Activated T-helper 1 cell treated with anti-CD3 and anti-CD28 coated beads, Interleukin-12 subunit alpha, Interleukin-12 subunit beta, Interleukin-2, Interleukin-4 antibody, amounts not matched to agents 30 ng/mL and 10 ng/mL and 1 ng/mL, durations not matched to agents 14 hours and 24 hours and 36 hours (primary cell): ENCODE measurements around the gene PNPLA8. TPM values are rescaled to one million over a fixed set of nuclear protein-coding genes. Genes with fewer than 3 reads are reported as not detected.
A peak's percentile ranks its signal among the peaks of the same experiment; 100 is the strongest.
"Not testable (repeated sequence)": the region's sequence is repeated elsewhere in the genome, so short reads cannot be mapped to it uniquely, and the experiment has no call there.

ENCODE experiments used
- DNase-seq: peaks from one replicate; pipeline ENCODE4 v3.0.0; 2021; ENCODE audit warnings: low spot score
- H3K27ac Mint-ChIP-seq: one replicate; pipeline ENCODE4 v1.8.0; 2021; ENCODE audit warnings: mild to moderate bottlenecking, mixed read lengths
- H3K27me3 Mint-ChIP-seq: one replicate; pipeline ENCODE4 v1.8.0; 2022; ENCODE audit warnings: mild to moderate bottlenecking, moderate library complexity, mixed read lengths; ENCODE audit not compliant: insufficient read depth
- H3K36me3 Mint-ChIP-seq: one replicate; pipeline ENCODE4 v1.8.0; 2021; ENCODE audit warnings: low read depth, mixed read lengths
- H3K4me1 Mint-ChIP-seq: one replicate; pipeline ENCODE4 v1.8.0; 2021; ENCODE audit warnings: low read depth, mixed read lengths
- H3K4me3 Mint-ChIP-seq: one replicate; pipeline ENCODE4 v1.8.0; 2021; ENCODE audit warnings: mild to moderate bottlenecking, moderate library complexity, mixed read lengths
- H3K9me3 Mint-ChIP-seq: one replicate; pipeline ENCODE4 v1.8.0; 2021; ENCODE audit warnings: mixed read lengths
- intact Hi-C: fragments of 100-400 bp; cut with micrococcal nuclease; formaldehyde crosslinking; loops from one replicate; pipeline ENCODE4 v1.15.1; 2024
- total RNA-seq: library from RNA; stranded (reverse); gene quantifications from 2 replicates; pipeline ENCODE4 v1.2.3, GENCODE V29; 2022

Gene PNPLA8
- total RNA-seq, 1 donor from 2014 or later: 16.8 TPM

DNA sequence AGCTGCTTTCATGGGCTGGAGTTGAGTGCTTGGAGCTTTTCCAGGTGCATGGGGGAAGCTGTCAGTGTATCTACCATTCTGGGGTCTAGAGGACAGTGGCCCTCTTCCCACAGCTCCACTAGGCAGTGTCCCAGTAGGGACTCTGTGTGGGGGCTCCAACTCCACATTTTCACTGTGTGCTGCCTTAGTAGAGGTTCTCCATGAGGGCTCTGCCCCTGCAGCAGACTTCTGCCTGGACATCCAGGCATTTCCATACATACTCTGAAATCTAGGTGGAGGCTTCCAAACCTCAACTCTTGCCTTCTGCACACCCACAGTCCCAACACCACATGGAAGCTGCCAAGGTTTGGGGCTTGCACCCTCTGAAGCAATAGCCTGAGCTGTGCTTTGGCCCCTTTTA is 30.7 kb upstream of the PNPLA8 start:
- Mint-ChIP-seq H3K9me3 (peaks cover 23% of the 10 kb centered on the region), H3K36me3 (peaks cover 17% of the 10 kb centered on the region)
- intact Hi-C loops, DNase-seq, H3K4me1 Mint-ChIP-seq, H3K27ac Mint-ChIP-seq, H3K27me3 Mint-ChIP-seq, H3K4me3 Mint-ChIP-seq: not testable (repeated sequence)

DNA sequence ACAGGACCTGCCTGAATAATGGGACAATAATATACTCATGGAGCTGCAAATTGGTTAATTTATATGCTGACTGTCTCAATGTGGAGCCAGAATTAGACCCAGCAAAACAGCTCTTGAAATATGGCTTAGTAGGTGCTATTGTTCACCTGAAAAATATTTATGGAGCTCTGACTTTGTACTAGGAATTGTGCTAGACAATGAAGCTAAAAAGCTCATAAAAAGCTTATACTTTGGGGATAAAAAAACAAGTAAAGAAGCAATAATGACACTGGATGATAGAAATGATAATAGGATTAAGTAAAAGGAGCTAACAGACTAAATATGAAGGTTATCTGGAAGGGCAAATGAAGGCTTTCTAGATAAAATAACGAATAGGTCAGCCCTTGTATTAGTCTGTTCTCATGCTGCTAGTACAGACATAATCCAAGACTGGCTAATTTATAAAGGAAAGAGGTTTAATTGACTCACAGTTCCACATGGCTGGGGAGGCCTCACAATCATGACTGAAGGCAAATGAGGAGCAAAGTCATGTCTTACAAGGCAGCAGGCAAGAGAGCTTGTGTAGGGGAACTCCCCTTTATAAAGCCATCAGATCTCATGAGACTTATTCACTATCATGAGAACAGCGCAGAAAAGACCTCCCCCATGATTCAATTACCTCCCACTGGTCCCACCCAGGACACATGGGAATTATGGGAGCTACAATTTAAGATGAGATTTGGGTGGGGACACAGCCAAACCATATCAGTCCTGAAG is 22.4 kb upstream of the PNPLA8 start:
- DNase-seq, intact Hi-C loops, H3K27me3 Mint-ChIP-seq, H3K36me3 Mint-ChIP-seq, H3K9me3 Mint-ChIP-seq, H3K4me1 Mint-ChIP-seq, H3K4me3 Mint-ChIP-seq, H3K27ac Mint-ChIP-seq: not testable (repeated sequence)

- Mint-ChIP-seq H3K27me3 (peaks cover 11% of the 10 kb centered on the region), H3K27ac (no peak overlapping the region), H3K36me3 (no peaks in the 10 kb centered on the region), H3K4me3 (no peak overlapping the region), H3K4me1 (no peaks in the 10 kb centered on the region), H3K9me3 (no peaks in the 10 kb centered on the region)
- no peak for DNase-seq
- intact Hi-C loops: no loop called here
Measured at GRCh38 chr7:108541478-108541877, 15.5 kb upstream of the PNPLA8 start.

- H3K27ac Mint-ChIP-seq, DNase-seq, H3K4me3 Mint-ChIP-seq, H3K9me3 Mint-ChIP-seq, intact Hi-C loops, H3K4me1 Mint-ChIP-seq, H3K36me3 Mint-ChIP-seq: not testable (repeated sequence)
- peaks cover 10% of the 10 kb centered on the region for H3K27me3 Mint-ChIP-seq
Measured at GRCh38 chr7:108538685-108539084, 12.8 kb upstream of the PNPLA8 start.

DNA sequence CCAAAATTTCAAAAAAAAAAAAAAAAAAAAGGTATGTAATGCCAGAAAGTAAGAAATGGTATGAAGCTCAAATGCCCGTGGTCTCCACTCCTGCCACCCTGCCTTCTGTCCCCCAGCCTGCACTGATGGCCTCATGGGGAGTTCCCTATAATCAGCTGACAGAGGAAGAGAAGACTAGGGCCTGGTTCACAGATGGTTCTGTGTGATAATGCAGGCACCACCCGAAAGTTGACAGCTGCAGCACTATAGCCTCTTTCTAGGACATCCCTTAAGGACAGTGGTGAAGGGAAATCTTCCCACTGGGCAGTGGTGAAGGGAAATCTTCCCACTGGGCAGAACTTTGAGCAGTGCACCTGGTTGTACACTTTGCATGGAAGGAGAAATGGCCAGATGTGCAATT is 12.3 kb upstream of the PNPLA8 start:
- intact Hi-C loops, H3K9me3 Mint-ChIP-seq, DNase-seq, H3K4me1 Mint-ChIP-seq, H3K27ac Mint-ChIP-seq, H3K4me3 Mint-ChIP-seq, H3K36me3 Mint-ChIP-seq: not testable (repeated sequence)
- peaks cover 10% of the 10 kb centered on the region for H3K27me3 Mint-ChIP-seq

DNA sequence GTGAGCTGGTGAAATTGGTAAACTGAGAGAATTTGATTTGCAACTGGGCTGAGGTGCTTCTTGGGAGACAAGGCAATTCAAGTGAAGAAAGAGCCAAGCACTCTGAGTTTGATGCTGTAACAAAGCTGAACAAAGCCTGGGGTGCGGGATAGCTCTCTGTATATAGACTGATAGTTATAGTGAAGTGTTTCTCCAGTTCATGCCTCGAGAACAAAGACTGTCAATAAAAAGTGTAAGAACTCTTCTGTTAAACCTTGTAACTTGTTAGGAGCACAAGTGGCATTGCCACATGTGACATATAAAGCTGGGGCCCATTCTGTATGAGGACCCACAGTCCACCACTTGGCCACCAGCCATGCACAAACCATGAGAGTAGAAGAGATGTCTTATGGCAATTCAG is 11.3 kb upstream of the PNPLA8 start:
- Mint-ChIP-seq H3K27me3 (peaks cover 15% of the 10 kb centered on the region), H3K4me3 (no peak overlapping the region), H3K27ac (no peak overlapping the region), H3K9me3 (no peaks in the 10 kb centered on the region), H3K4me1 (no peaks in the 10 kb centered on the region), H3K36me3 (no peaks in the 10 kb centered on the region)
- DNase-seq: no peak
- intact Hi-C loops: no loop called here

GRCh38 chr7:108535744-108536143 is 9.8 kb upstream of the PNPLA8 start:
- H3K27ac Mint-ChIP-seq: no peak overlapping the region
- H3K4me3 Mint-ChIP-seq: no peak overlapping the region
- H3K36me3 Mint-ChIP-seq: no peaks in the 10 kb centered on the region
- H3K9me3 Mint-ChIP-seq: no peaks in the 10 kb centered on the region
- intact Hi-C loops: no loop called here
- H3K27me3 Mint-ChIP-seq: peaks cover 15% of the 10 kb centered on the region
- no peak for DNase-seq
- H3K4me1 Mint-ChIP-seq: no peaks in the 10 kb centered on the region

DNA sequence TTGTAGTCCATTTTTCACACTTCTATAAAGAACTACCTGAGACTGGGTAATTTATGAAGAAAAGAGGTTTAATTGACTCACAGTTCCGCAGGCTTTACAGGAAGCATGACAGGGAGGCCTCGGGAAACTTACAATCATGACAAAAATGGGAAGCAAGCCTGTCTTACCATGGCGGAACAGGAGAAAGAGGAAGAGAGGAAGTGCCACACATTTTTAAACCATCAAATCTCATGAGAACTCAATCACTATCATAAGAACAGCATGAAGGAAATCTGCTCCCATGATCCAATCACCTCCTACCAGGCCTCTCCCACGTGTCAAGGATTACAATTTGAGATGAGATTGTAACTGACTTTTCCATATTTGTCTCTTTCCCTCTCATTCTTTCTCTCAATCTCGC is 9.3 kb upstream of the PNPLA8 start:
- no peak for DNase-seq
- Mint-ChIP-seq H3K4me1 (no peaks in the 10 kb centered on the region), H3K9me3 (no peaks in the 10 kb centered on the region), H3K27ac (no peak overlapping the region), H3K4me3 (no peak overlapping the region), H3K27me3 (peaks cover 15% of the 10 kb centered on the region), H3K36me3 (no peaks in the 10 kb centered on the region)
- intact Hi-C loops: no loop called here

GRCh38 chr7:108533712-108534111 is 7.8 kb upstream of the PNPLA8 start:
- H3K4me1 Mint-ChIP-seq: no peaks in the 10 kb centered on the region

GRCh38 chr7:108529341-108529740 is 3.4 kb upstream of the PNPLA8 start:
- intact Hi-C loops: no loop called here
- H3K9me3 Mint-ChIP-seq: no peaks in the 10 kb centered on the region
- H3K4me3 Mint-ChIP-seq: no peak overlapping the region

More at GRCh38 chr7:108533712-108534111, 7.8 kb upstream of the PNPLA8 start:
- H3K9me3 Mint-ChIP-seq: no peaks in the 10 kb centered on the region
- H3K27me3 Mint-ChIP-seq: peaks cover 18% of the 10 kb centered on the region
- DNase-seq: no peak
- no peak overlapping the region for H3K27ac Mint-ChIP-seq
- intact Hi-C loops: no loop called here
- no peaks in the 10 kb centered on the region for H3K36me3 Mint-ChIP-seq
- no peak overlapping the region for H3K4me3 Mint-ChIP-seq

GRCh38 chr7:108528183-108528712 is 2.3 kb upstream of the PNPLA8 start:
- Mint-ChIP-seq H3K36me3 (peaks cover 2% of the 10 kb centered on the region), H3K4me1 (peaks cover 19% of the 10 kb centered on the region), H3K27ac (peak overlapping the region; percentile 41), H3K4me3 (peak overlapping the region; percentile 57), H3K27me3 (peaks cover 13% of the 10 kb centered on the region), H3K9me3 (no peaks in the 10 kb centered on the region)
- no peak for DNase-seq
- intact Hi-C loops: no loop called here

More at GRCh38 chr7:108529341-108529740, 3.4 kb upstream of the PNPLA8 start:
- Mint-ChIP-seq H3K4me1 (peaks cover 10% of the 10 kb centered on the region), H3K36me3 (peaks cover 2% of the 10 kb centered on the region), H3K27ac (no peak overlapping the region), H3K27me3 (peaks cover 13% of the 10 kb centered on the region)
- DNase-seq: no peak

DNA sequence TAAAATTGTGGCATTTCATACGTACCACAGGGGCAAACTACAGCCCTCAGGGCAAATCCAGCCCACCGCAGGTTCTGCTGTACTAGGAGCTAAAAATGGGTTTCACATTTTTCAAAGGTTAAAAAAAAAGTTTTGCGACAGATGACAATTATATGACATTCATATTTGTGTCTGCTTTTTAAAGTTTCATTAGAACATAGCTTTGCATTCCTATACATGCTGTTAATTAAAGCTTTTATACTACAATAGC is 758 bp upstream of the PNPLA8 start:
- Mint-ChIP-seq H3K36me3 (peaks cover 7% of the 10 kb centered on the region), H3K27ac (peak overlapping the region; percentile 97), H3K27me3 (peaks cover 5% of the 10 kb centered on the region), H3K4me3 (peak overlapping the region; percentile 92), H3K9me3 (no peaks in the 10 kb centered on the region), H3K4me1 (peaks cover 29% of the 10 kb centered on the region)
- intact Hi-C loops: loop anchor here (1.0 to 2.0 kb wide), 5 partner anchors 43 to 1358 kb away; partner anchors contain the start of genes DLD, DNAJB9 and THAP5
- no peak for DNase-seq

- no peak for DNase-seq
- Mint-ChIP-seq H3K27me3 (peaks cover 3% of the 10 kb centered on the region), H3K27ac (peak overlapping the region; percentile 97), H3K9me3 (no peaks in the 10 kb centered on the region), H3K36me3 (peaks cover 7% of the 10 kb centered on the region), H3K4me3 (peak overlapping the region; percentile 92), H3K4me1 (peaks cover 39% of the 10 kb centered on the region)
- intact Hi-C loops: no loop called here
Measured at GRCh38 chr7:108525327-108525984, 479 bp downstream of the PNPLA8 start.
